Measurements from ENCODE around the gene COL11A2. TPM values are rescaled to one million over a fixed set of nuclear protein-coding genes. Genes with fewer than 3 reads are reported as not detected.
"Not testable (repeated sequence)": the region's sequence is repeated elsewhere in the genome, so short reads cannot be mapped to it uniquely, and the experiment has no call there.

The COL11A2 gene
- polyA plus RNA-seq, 4 donors = 3.0 to 6.9 (median 4.1) TPM

- no peak for DNase-seq (ENCODE audit: low read depth in 4 of 4, low spot score in 3 of 4)
Measured at GRCh38 chr6:33160728-33161344, 31.4 kb downstream of the COL11A2 start.

DNA sequence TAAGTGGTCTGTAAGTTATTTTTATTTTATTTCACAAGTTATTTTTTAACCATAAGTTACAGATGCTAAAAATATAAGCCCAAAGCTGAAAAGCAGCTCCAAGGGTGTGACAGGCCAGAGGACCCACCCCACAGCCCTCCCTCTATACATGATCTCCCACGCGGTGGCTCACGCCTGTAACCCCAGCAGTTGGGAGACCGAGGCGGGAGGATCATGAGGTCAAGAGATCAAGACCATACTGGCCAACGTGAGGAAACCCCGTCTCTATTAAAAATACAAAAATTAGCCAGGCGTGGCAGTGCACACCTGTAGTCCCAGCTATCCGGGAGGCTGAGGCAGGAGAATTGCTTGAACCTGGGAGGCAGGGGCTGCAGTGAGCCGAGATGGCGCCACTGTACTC lies 32.2 kb downstream of the COL11A2 start:
- DNase-seq (ENCODE audit: low read depth in 4 of 4, low spot score in 3 of 4) = no peak

GRCh38 chr6:33156964-33157363 lies 35.3 kb downstream of the COL11A2 start:
- no peak for DNase-seq (ENCODE audit: low read depth in 4 of 4, low spot score in 3 of 4)

- no peak for DNase-seq (ENCODE audit: low read depth in 4 of 4, low spot score in 3 of 4)
Measured at GRCh38 chr6:33156561-33156960, 35.7 kb downstream of the COL11A2 start.

GRCh38 chr6:33154349-33154748 lies 37.9 kb downstream of the COL11A2 start:
- no peak for DNase-seq (ENCODE audit: low read depth in 4 of 4, low spot score in 3 of 4)

- no peak for DNase-seq (ENCODE audit: low read depth in 4 of 4, low spot score in 3 of 4)
Measured at GRCh38 chr6:33151050-33151449, 41.2 kb downstream of the COL11A2 start.

DNA sequence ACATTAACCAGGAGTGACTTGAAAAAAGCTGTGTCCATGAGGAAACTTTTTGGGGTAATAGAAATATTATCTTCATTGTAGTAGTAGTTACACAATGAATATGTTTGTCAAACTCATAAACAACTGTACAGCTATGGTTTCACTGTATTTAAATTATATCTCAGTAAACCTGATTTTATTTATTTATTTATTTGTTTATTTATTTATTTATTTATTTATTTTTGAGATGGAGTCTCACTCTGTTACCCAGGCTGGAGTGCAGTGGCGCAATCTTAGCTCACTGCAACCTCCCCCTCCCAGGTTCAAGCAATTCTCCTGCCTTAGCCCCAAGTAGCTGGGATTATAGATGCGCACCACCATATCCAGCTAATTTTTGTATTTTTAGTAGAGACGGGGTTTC lies 41.7 kb downstream of the COL11A2 start:
- DNase-seq (ENCODE audit: low read depth in 4 of 4, low spot score in 3 of 4) = not testable (repeated sequence)

- DNase-seq (ENCODE audit: low read depth in 4 of 4, low spot score in 3 of 4) = peak in 2 of 4 donors; percentile 28 to 32
Measured at GRCh38 chr6:33147807-33148666, 44.2 kb downstream of the COL11A2 start.

- no peak for DNase-seq (ENCODE audit: low read depth in 4 of 4, low spot score in 3 of 4)
Measured at GRCh38 chr6:33144373-33144772, 47.9 kb downstream of the COL11A2 start.

DNA sequence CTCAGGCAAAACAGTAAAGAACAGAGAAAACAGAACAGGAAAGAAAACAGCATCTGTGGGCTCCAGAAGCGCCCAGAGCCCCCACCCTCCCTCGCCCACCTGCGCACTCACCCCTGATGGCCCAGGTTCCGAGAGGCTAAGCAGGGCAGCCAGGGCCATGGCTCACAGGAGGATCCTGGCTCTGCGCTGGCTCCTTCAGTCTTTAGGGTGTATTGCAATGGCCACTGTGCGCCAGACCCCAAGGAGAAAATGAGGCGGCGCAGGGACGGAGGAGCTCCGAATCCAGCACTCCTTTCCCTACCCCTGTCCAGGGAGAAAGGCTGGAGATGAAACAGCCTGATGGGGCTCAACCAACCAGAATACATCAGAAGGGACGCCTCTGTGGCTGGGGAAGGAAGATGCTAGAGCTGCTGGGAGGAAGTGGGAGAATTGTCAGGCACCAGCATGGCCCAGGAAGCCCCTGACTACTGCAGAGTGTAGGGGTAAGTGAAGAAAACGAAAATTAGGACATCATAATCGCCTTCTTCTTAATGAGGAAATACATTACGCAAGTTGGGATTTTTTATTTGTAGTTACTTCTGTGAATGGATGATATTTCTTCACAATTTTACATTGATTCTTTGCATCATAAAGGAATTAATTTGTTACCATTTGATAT lies 49.0 kb downstream of the COL11A2 start:
- DNase-seq (ENCODE audit: low read depth in 4 of 4, low spot score in 3 of 4) = no peak

DNA sequence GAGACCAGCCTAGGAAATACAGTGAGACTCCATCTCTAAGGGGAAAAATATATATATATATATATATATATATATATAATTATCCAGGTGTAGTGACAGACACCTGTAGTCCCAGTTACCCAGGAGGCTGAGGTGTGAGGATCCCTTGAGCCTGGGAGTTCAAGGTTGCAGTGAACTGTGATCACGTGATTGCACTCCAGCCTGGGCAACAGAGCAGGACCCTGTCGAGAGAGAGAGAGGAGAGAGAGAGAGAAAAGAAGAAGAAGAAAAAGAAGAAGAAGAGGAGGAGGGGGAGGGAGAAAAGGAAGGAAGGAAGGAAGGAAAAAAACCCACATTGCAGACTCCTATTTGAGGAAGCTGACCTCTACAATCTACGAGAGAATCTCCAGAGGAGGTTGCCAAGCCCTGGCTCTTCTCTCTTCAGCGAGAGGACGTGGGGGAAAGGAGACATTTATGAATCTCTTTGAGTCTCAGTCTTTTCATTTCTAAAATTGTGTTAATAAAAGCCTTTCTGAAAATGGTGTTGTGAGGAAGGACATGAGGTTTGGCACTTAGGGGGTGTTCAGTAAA lies 49.7 kb downstream of the COL11A2 start:
- no peak for DNase-seq (ENCODE audit: low read depth in 4 of 4, low spot score in 3 of 4)

GRCh38 chr6:33140556-33140955 lies 51.7 kb downstream of the COL11A2 start:
- DNase-seq (ENCODE audit: low read depth in 4 of 4, low spot score in 3 of 4) = no peak

- DNase-seq (ENCODE audit: low read depth in 4 of 4, low spot score in 3 of 4) = no peak
Measured at GRCh38 chr6:33139596-33140206, 52.6 kb downstream of the COL11A2 start.

DNA sequence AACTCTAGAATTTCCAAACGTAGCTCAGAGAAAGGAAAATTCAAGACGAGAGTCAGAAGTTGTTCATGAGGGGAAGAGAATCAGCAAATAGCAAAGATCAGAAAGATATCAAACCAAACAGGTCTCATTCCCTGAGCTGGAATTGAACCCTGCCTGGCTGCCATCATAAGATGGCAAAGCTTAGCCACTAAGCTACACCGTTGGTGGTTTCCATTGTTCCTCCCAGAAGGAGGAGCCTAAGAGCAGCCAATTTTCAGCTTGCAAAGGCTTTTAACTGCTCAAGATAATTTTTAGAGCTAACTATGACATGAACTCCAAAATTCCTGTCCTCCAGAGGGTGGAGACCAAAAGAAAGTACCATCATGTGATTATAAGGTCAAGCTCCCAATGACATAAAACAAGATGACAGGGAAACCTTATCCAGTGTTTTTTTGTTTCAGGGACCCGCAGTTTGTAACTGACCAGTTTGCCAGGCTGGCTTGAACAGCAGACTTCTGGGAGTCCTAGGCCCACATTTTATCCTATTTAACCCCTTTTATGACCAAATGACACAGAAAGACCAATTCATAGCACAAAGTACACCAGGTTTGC lies 55.9 kb downstream of the COL11A2 start:
- no peak for DNase-seq (ENCODE audit: low read depth in 4 of 4, low spot score in 3 of 4)

GRCh38 chr6:33132081-33132524 lies 60.2 kb downstream of the COL11A2 start:
- no peak for DNase-seq (ENCODE audit: low read depth in 4 of 4, low spot score in 3 of 4)

DNA sequence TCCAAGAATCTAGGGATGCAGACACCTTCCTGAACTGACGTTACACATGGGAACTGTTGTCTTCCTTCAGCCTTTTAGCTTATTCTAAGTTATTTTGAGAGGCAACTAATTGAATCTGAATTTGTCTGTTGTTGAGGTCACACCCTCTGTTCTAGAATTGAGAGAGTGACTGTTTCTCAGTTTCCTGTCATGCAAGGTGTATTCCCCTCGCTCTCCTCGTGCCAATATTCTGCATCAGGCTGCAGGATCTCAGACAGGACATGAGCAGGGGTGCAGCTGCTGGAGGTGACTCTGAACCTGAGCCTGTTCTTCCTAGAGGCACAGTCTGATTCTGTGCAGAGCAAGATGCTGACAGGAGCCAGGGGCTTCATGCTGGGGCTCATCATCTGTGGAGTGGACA lies 63.9 kb downstream of the COL11A2 start:
- no peak for DNase-seq (ENCODE audit: low read depth in 4 of 4, low spot score in 3 of 4)

GRCh38 chr6:33126101-33126714 lies 66.1 kb downstream of the COL11A2 start:
- DNase-seq (ENCODE audit: low read depth in 4 of 4, low spot score in 3 of 4) = no peak

DNA sequence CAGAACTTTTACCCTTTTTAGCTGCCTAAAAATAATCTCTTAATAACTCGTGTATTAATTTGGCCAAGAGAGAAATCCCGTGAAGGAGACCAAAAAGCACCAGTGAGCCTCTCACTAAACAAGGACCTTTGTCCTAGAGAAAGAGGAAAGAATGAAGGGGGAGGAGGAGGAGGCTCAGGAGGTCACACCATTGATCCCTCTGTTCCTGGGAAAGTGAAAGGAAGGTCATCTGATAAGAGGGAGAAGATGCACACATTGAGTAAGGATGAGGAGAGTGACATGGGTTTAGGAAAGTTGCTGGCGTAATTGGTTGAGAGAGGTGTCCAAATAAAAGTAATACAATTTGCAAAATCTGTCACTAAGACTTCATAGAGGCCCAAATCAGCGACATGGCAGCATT lies 67.3 kb downstream of the COL11A2 start:
- no peak for DNase-seq (ENCODE audit: low read depth in 4 of 4, low spot score in 3 of 4)

- DNase-seq (ENCODE audit: low read depth in 4 of 4, low spot score in 3 of 4) = no peak
Measured at GRCh38 chr6:33124525-33124901, 67.8 kb downstream of the COL11A2 start.

All from left renal pelvis (tissue), 4 donors.